CD4-positive, alpha-beta T cell (primary cell): ENCODE data around the gene PTPRT. TPM values are rescaled to one million over a fixed set of nuclear protein-coding genes. Genes with fewer than 3 reads are reported as not detected.

Experiments
- ATAC-seq: fragments of 200-7000 bp; cut with Tn5 transposase; one replicate; pipeline ENCODE4 v1.10.0; 2022; ENCODE audit warnings: mild to moderate bottlenecking; ENCODE audit not compliant: poor library complexity
- CTCF ChIA-PET: fragments of 350-600 bp; sonication (Branson Sonifier 250); formaldehyde crosslinking; loops from one replicate; lab custom pipeline; 2021; ENCODE audit warnings: antibody characterized with exemption, inconsistent platforms; lab: Charles Lee
- POLR2A ChIA-PET: fragments of 350-600 bp; sonication (Branson Sonifier 250); formaldehyde crosslinking; loops from one replicate; lab custom pipeline; 2021; ENCODE audit warnings: antibody characterized with exemption, inconsistent platforms; lab: Charles Lee
- DNase-seq, 14 experiments: peaks; one replicate each; pipeline ENCODE4 v3.0.0-alpha.2; 2013 to 2020; ENCODE audit warnings: mixed read lengths in 2 of 14
- H3K27ac ChIP-seq, 2 donors: one replicate each; pipeline versions ENCODE4 v1.5.1 to v1.7.0; 2013; ENCODE audit warnings: low read length in 2 of 2, low read depth in 1 of 2, mild to moderate bottlenecking in 1 of 2
- H3K27me3 ChIP-seq, 2 experiments: 1 replicate in 1 of 2; 2 replicates in 1 of 2; pipeline versions ENCODE4 v1.6.1 to v1.7.0; 2013; ENCODE audit warnings: low read length in 2 of 2, control low read depth in 1 of 2, mild to moderate bottlenecking in 1 of 2, moderate library complexity in 1 of 2; ENCODE audit not compliant: insufficient read depth in 2 of 2, control insufficient read depth in 1 of 2
- H3K36me3 ChIP-seq: one replicate; pipeline ENCODE4 v1.6.1; 2013; ENCODE audit warnings: low read length, control low read depth; ENCODE audit not compliant: insufficient read depth
- H3K4me1 ChIP-seq: one replicate; pipeline ENCODE4 v1.6.1; 2013; ENCODE audit warnings: low read length, control low read depth; ENCODE audit not compliant: insufficient read depth
- H3K4me3 ChIP-seq: one replicate; pipeline ENCODE4 v1.5.1; 2013; ENCODE audit warnings: mild to moderate bottlenecking, low read length, moderate library complexity
- H3K9me3 ChIP-seq, 2 experiments: 1 replicate in 1 of 2; 2 replicates in 1 of 2; pipeline versions ENCODE4 v1.6.1 to v1.7.0; 2013; ENCODE audit warnings: low read length in 2 of 2, mild to moderate bottlenecking in 2 of 2, control low read depth in 1 of 2, moderate library complexity in 1 of 2; ENCODE audit not compliant: control insufficient read depth in 1 of 2, insufficient read depth in 1 of 2
- H3K27ac Mint-ChIP-seq: one replicate; pipeline ENCODE4 v1.8.0; 2020; ENCODE audit warnings: mixed read lengths
- H3K27me3 Mint-ChIP-seq: one replicate; pipeline ENCODE4 v1.8.0; 2021; ENCODE audit warnings: mixed read lengths
- H3K36me3 Mint-ChIP-seq: one replicate; pipeline ENCODE4 v1.8.0; 2021; ENCODE audit warnings: low read depth, mixed read lengths
- H3K4me1 Mint-ChIP-seq: one replicate; pipeline ENCODE4 v1.8.0; 2021; ENCODE audit warnings: low read depth, mixed read lengths
- H3K4me3 Mint-ChIP-seq: one replicate; pipeline ENCODE4 v1.8.0; 2020; ENCODE audit warnings: mild to moderate bottlenecking, mixed read lengths
- H3K9me3 Mint-ChIP-seq: one replicate; pipeline ENCODE4 v1.8.0; 2020; ENCODE audit warnings: mixed read lengths
- CTCF ChIP-seq: fragments of 200-600 bp; IDR thresholded peaks from one replicate; pipeline ENCODE4 v1.8.0; 2022; ENCODE audit warnings: antibody characterized with exemption, mild to moderate bottlenecking
- intact Hi-C, 2 experiments: fragments of 100-400 bp; cut with DNase I in 1 of 2; cut with micrococcal nuclease in 1 of 2; formaldehyde crosslinking; loops; one replicate each; pipeline versions ENCODE4 v1.15.1 to v1.9.0; 2023 to 2025; cut with DNase I, micrococcal nuclease
- total RNA-seq, 174 experiments: library from RNA in 2 of 174; stranded (reverse) in 2 of 174; gene quantifications; one replicate each; pipeline ENCODE4 v1.2.3 and lab custom pipeline; 2021 to 2026

PTPRT gene
- total RNA-seq, 2 experiments from 2014 or later: not detected

- ChIA-PET POLR2A (no interaction called here), CTCF (no interaction called here)
- no peaks in the 10 kb centered on the region for H3K4me1 ChIP-seq
- no peak overlapping the region for H3K27ac Mint-ChIP-seq
- no peaks in the 10 kb centered on the region for H3K27me3 Mint-ChIP-seq
- DNase-seq: no peak
- no peaks in the 10 kb centered on the region for H3K27me3 ChIP-seq
- H3K36me3 ChIP-seq: no peaks in the 10 kb centered on the region
- no peaks in the 10 kb centered on the region for H3K36me3 Mint-ChIP-seq
- no peak overlapping the region for H3K4me3 Mint-ChIP-seq
- H3K4me3 ChIP-seq: no peak overlapping the region
- H3K9me3 ChIP-seq: peaks cover 0 to 6% of the 10 kb centered on the region in 2 experiments
- peaks cover 8% of the 10 kb centered on the region for H3K9me3 Mint-ChIP-seq
- ATAC-seq: no peak
- no peak overlapping the region for H3K27ac ChIP-seq
- intact Hi-C loops: no loop called here
- TF ChIP-seq CTCF: no peak
- no peaks in the 10 kb centered on the region for H3K4me1 Mint-ChIP-seq
Measured at GRCh38 chr20:42703744-42704143, 486.0 kb downstream of the PTPRT start.

GRCh38 chr20:42701948-42702347 lies 487.8 kb downstream of the PTPRT start:
- ChIA-PET POLR2A (no interaction called here), CTCF (no interaction called here)
- ATAC-seq (no peak), DNase-seq (no peak)
- Histone ChIP-seq H3K4me1 (no peaks in the 10 kb centered on the region), H3K27me3 (no peaks in the 10 kb centered on the region), H3K4me3 (no peak overlapping the region), H3K27ac (no peak overlapping the region), H3K36me3 (no peaks in the 10 kb centered on the region), H3K9me3 (peaks cover 0 to 6% of the 10 kb centered on the region in 2 experiments)
- Mint-ChIP-seq H3K27me3 (no peaks in the 10 kb centered on the region), H3K27ac (no peak overlapping the region), H3K36me3 (no peaks in the 10 kb centered on the region), H3K4me3 (no peak overlapping the region), H3K4me1 (no peaks in the 10 kb centered on the region), H3K9me3 (peaks cover 8% of the 10 kb centered on the region)
- intact Hi-C loops: no loop called here
- no peak for TF ChIP-seq CTCF

GRCh38 chr20:42700372-42700771 lies 489.3 kb downstream of the PTPRT start:
- intact Hi-C loops: no loop called here
- Histone ChIP-seq H3K9me3 (peaks cover 0 to 11% of the 10 kb centered on the region in 2 experiments), H3K4me1 (no peaks in the 10 kb centered on the region), H3K27ac (no peak overlapping the region), H3K27me3 (no peaks in the 10 kb centered on the region), H3K4me3 (no peak overlapping the region), H3K36me3 (no peaks in the 10 kb centered on the region)
- ATAC-seq: no peak
- no peak for DNase-seq
- Mint-ChIP-seq H3K27ac (no peak overlapping the region), H3K4me1 (no peaks in the 10 kb centered on the region), H3K4me3 (no peak overlapping the region), H3K9me3 (peaks cover 10% of the 10 kb centered on the region), H3K36me3 (no peaks in the 10 kb centered on the region), H3K27me3 (no peaks in the 10 kb centered on the region)
- POLR2A ChIA-PET: no interaction called here
- TF ChIP-seq CTCF: no peak
- CTCF ChIA-PET: no interaction called here
